HEK293 (cell line): Measurements from ENCODE around the gene S100A11.
A peak's percentile ranks its signal among the peaks of the same experiment; 100 is the strongest.

Experiments
- MEIS1 ChIP-seq: sonication (generic); formaldehyde crosslinking; IDR thresholded peaks from 2 replicates; pipeline ENCODE4 v1.8.1; 2022; ENCODE audit warnings: missing genetic modification reagents, mild to moderate bottlenecking, borderline replicate concordance
- PBX3 ChIP-seq: sonication (generic); formaldehyde crosslinking; IDR thresholded peaks from 2 replicates; pipeline ENCODE4 v1.8.1; 2022; ENCODE audit warnings: mild to moderate bottlenecking, moderate library complexity, missing genetic modification reagents
- REPIN1 ChIP-seq: fragments of 450-650 bp; formaldehyde crosslinking; IDR thresholded peaks from 2 replicates; pipeline ENCODE4 v1.5.1; 2017; ENCODE audit warnings: missing biosample characterization, missing genetic modification characterization, low read depth
- SETDB1 ChIP-seq: IDR thresholded peaks from one replicate; pipeline ENCODE4 v1.6.1; 2017; ENCODE audit warnings: mild to moderate bottlenecking, low read length, moderate library complexity, mixed read lengths; ENCODE audit not compliant: insufficient read length
- ZBTB1 ChIP-seq: fragments of 450-650 bp; formaldehyde crosslinking; IDR thresholded peaks from 2 replicates; pipeline ENCODE4 v1.5.1; 2016; ENCODE audit warnings: missing biosample characterization, missing genetic modification characterization
- ZNF114 ChIP-seq: fragments of 450-650 bp; formaldehyde crosslinking; IDR thresholded peaks from 2 replicates; pipeline ENCODE4 v1.5.0; 2017; ENCODE audit warnings: missing biosample characterization, missing genetic modification characterization
- ZNF174 ChIP-seq: fragments of 450-650 bp; formaldehyde crosslinking; IDR thresholded peaks from 2 replicates; pipeline ENCODE4 v1.5.0; 2017; ENCODE audit warnings: missing biosample characterization, mild to moderate bottlenecking, missing genetic modification characterization
- ZNF202 ChIP-seq: fragments of 450-650 bp; formaldehyde crosslinking; IDR thresholded peaks from 2 replicates; pipeline ENCODE4 v1.5.1; 2016; ENCODE audit warnings: missing biosample characterization, missing genetic modification characterization, borderline replicate concordance
- ZNF26 ChIP-seq: fragments of 450-650 bp; formaldehyde crosslinking; IDR thresholded peaks from 2 replicates; pipeline ENCODE4 v1.5.1; 2016; ENCODE audit warnings: missing biosample characterization, missing genetic modification characterization
- ZNF302 ChIP-seq: fragments of 450-650 bp; formaldehyde crosslinking; IDR thresholded peaks from 2 replicates; pipeline ENCODE4 v1.5.1; 2016; ENCODE audit warnings: missing biosample characterization, missing genetic modification characterization, low read depth
- ZNF324 ChIP-seq: fragments of 450-650 bp; formaldehyde crosslinking; IDR thresholded peaks from 2 replicates; pipeline ENCODE4 v1.5.1; 2016; ENCODE audit warnings: missing biosample characterization, missing genetic modification characterization
- ZNF354C ChIP-seq: fragments of 450-650 bp; formaldehyde crosslinking; IDR thresholded peaks from 2 replicates; pipeline ENCODE4 v1.5.1; 2016; ENCODE audit warnings: missing biosample characterization, missing genetic modification characterization, low read depth, borderline replicate concordance
- ZNF394 ChIP-seq: fragments of 450-650 bp; formaldehyde crosslinking; IDR thresholded peaks from 2 replicates; pipeline ENCODE4 v1.5.1; 2016; ENCODE audit warnings: missing biosample characterization, missing genetic modification characterization, mild to moderate bottlenecking, moderate library complexity, borderline replicate concordance
- ZNF473 ChIP-seq: fragments of 450-650 bp; formaldehyde crosslinking; IDR thresholded peaks from 2 replicates; pipeline ENCODE4 v1.5.1; 2017; ENCODE audit warnings: missing biosample characterization, missing genetic modification characterization
- ZNF48 ChIP-seq: fragments of 450-650 bp; formaldehyde crosslinking; IDR thresholded peaks from 2 replicates; pipeline ENCODE4 v1.5.1; 2016; ENCODE audit warnings: missing biosample characterization, missing genetic modification characterization
- ZNF561 ChIP-seq: fragments of 450-650 bp; IDR thresholded peaks from 2 replicates; pipeline ENCODE4 v1.5.1; 2018; ENCODE audit warnings: missing biosample characterization, missing genetic modification characterization, borderline replicate concordance
- ZNF624 ChIP-seq: fragments of 450-650 bp; formaldehyde crosslinking; IDR thresholded peaks from 2 replicates; pipeline ENCODE4 v1.5.1; 2017; ENCODE audit warnings: missing biosample characterization, missing genetic modification characterization
- ZNF704 ChIP-seq: fragments of 450-650 bp; formaldehyde crosslinking; IDR thresholded peaks from 2 replicates; pipeline ENCODE4 v1.5.1; 2016; ENCODE audit warnings: missing biosample characterization, missing genetic modification characterization
- ZNF776 ChIP-seq: fragments of 450-650 bp; formaldehyde crosslinking; IDR thresholded peaks from 2 replicates; pipeline ENCODE4 v1.5.0; 2017; ENCODE audit warnings: missing biosample characterization, missing genetic modification characterization, borderline replicate concordance
- ZNF792 ChIP-seq: fragments of 450-650 bp; formaldehyde crosslinking; IDR thresholded peaks from 2 replicates; pipeline ENCODE4 v1.5.1; 2016; ENCODE audit warnings: missing biosample characterization, missing genetic modification characterization
- ZNF837 ChIP-seq: fragments of 450-650 bp; formaldehyde crosslinking; IDR thresholded peaks from 2 replicates; pipeline ENCODE4 v1.5.1; 2016; ENCODE audit warnings: missing biosample characterization, missing genetic modification characterization
- ZSCAN16 ChIP-seq: fragments of 450-650 bp; formaldehyde crosslinking; IDR thresholded peaks from 2 replicates; pipeline ENCODE4 v1.5.1; 2016; ENCODE audit warnings: missing biosample characterization, missing genetic modification characterization
- ZSCAN30 ChIP-seq: fragments of 450-650 bp; IDR thresholded peaks from 2 replicates; pipeline ENCODE4 v1.5.1; 2018; ENCODE audit warnings: missing biosample characterization, mild to moderate bottlenecking, missing genetic modification characterization, moderate library complexity
- TF ChIP-seq, protein P1 (sequence below): fragments of 450-650 bp; formaldehyde crosslinking; IDR thresholded peaks from 2 replicates; pipeline ENCODE4 v1.5.1; 2016; ENCODE audit warnings: missing biosample characterization, missing genetic modification characterization
- TF ChIP-seq, protein P2 (sequence below): fragments of 450-650 bp; IDR thresholded peaks from 2 replicates; pipeline ENCODE4 v1.5.1; 2018; ENCODE audit warnings: missing biosample characterization, missing genetic modification characterization
- TF ChIP-seq, protein P3 (sequence below): fragments of 450-650 bp; formaldehyde crosslinking; IDR thresholded peaks from 2 replicates; pipeline ENCODE4 v1.5.1; 2016; ENCODE audit warnings: missing biosample characterization, missing genetic modification characterization
- TF ChIP-seq, protein P4 (sequence below): fragments of 450-650 bp; formaldehyde crosslinking; IDR thresholded peaks from 2 replicates; pipeline ENCODE4 v1.5.1; 2017; ENCODE audit warnings: missing biosample characterization, missing genetic modification characterization

S100A11 gene

DNA sequence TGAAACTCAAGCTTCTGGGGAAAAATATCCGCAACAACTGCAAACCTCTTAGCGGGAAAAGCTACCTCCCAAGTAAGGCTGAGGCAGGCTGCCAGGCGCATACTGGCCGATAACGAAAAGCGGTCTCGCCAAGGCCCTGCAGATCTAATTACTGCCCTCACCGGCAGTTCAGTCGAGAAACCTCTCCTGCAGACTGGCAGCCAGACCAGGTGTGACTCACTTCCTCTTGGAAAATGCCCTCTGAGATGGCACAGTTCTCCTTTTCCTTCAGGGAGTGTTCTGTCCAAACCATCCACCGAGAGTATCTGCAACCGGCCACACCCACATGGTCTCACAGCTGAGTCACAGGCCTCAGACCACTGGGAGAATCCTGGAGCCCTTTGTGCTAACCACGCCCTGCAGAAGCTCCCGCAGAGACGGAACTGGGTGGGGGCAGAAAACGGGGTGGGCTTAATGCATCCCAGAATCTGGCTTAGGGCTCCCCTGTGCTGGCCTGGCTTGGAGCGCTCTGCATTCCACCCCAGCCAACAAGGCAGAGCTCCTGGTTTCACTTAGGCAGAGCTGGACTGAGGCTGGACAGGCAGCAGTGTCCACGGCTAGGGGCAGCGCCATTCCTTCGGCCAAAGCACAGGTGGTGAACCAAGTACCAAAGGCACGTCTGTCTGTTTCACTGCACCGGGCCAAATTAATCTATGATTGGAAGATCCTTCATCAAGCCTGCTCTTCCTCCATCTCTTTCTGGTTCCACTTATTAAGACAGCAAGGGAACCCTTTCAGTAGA is 44.3 kb downstream of the S100A11 start (continued):
- TF ChIP-seq ZNF561: no peak
- TF ChIP-seq, protein P1, sequence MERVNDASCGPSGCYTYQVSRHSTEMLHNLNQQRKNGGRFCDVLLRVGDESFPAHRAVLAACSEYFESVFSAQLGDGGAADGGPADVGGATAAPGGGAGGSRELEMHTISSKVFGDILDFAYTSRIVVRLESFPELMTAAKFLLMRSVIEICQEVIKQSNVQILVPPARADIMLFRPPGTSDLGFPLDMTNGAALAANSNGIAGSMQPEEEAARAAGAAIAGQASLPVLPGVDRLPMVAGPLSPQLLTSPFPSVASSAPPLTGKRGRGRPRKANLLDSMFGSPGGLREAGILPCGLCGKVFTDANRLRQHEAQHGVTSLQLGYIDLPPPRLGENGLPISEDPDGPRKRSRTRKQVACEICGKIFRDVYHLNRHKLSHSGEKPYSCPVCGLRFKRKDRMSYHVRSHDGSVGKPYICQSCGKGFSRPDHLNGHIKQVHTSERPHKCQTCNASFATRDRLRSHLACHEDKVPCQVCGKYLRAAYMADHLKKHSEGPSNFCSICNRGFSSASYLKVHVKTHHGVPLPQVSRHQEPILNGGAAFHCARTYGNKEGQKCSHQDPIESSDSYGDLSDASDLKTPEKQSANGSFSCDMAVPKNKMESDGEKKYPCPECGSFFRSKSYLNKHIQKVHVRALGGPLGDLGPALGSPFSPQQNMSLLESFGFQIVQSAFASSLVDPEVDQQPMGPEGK (tag by site-specific recombination): peak; percentile 83
- no peak for TF ChIP-seq ZNF776
- TF ChIP-seq ZNF324 (tag by site-specific recombination): no peak
- no peak for TF ChIP-seq ZNF792 (tag by site-specific recombination)
- no peak for TF ChIP-seq ZNF202 (tag by site-specific recombination)
- TF ChIP-seq, protein P2, sequence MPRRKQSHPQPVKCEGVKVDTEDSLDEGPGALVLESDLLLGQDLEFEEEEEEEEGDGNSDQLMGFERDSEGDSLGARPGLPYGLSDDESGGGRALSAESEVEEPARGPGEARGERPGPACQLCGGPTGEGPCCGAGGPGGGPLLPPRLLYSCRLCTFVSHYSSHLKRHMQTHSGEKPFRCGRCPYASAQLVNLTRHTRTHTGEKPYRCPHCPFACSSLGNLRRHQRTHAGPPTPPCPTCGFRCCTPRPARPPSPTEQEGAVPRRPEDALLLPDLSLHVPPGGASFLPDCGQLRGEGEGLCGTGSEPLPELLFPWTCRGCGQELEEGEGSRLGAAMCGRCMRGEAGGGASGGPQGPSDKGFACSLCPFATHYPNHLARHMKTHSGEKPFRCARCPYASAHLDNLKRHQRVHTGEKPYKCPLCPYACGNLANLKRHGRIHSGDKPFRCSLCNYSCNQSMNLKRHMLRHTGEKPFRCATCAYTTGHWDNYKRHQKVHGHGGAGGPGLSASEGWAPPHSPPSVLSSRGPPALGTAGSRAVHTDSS: 0 out of 2 replicates have a peak, but pooled peaks have one; percentile 42
- no peak for TF ChIP-seq SETDB1
- TF ChIP-seq ZNF624 (tag by site-specific recombination): no peak
- peak; percentile 70; the same call in 1 of the 2 replicates for TF ChIP-seq ZNF394 (tag by site-specific recombination)
- no peak for TF ChIP-seq ZNF473 (tag by site-specific recombination)
- TF ChIP-seq ZNF704 (tag by site-specific recombination): no peak
- no peak for TF ChIP-seq REPIN1
- no peak for TF ChIP-seq ZNF48 (tag by site-specific recombination)
- no peak for TF ChIP-seq ZNF26 (tag by site-specific recombination)
- no peak for TF ChIP-seq ZNF302
- TF ChIP-seq ZNF114 (tag by site-specific recombination): no peak
- TF ChIP-seq MEIS1: no peak
- TF ChIP-seq ZNF174 (tag by site-specific recombination): no peak
- TF ChIP-seq ZNF837 (tag by site-specific recombination): no peak
- TF ChIP-seq, protein P3, sequence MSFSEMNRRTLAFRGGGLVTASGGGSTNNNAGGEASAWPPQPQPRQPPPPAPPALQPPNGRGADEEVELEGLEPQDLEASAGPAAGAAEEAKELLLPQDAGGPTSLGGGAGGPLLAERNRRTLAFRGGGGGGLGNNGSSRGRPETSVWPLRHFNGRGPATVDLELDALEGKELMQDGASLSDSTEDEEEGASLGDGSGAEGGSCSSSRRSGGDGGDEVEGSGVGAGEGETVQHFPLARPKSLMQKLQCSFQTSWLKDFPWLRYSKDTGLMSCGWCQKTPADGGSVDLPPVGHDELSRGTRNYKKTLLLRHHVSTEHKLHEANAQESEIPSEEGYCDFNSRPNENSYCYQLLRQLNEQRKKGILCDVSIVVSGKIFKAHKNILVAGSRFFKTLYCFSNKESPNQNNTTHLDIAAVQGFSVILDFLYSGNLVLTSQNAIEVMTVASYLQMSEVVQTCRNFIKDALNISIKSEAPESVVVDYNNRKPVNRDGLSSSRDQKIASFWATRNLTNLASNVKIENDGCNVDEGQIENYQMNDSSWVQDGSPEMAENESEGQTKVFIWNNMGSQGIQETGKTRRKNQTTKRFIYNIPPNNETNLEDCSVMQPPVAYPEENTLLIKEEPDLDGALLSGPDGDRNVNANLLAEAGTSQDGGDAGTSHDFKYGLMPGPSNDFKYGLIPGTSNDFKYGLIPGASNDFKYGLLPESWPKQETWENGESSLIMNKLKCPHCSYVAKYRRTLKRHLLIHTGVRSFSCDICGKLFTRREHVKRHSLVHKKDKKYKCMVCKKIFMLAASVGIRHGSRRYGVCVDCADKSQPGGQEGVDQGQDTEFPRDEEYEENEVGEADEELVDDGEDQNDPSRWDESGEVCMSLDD (tag by site-specific recombination): no peak
- no peak for TF ChIP-seq ZSCAN30 (tag by site-specific recombination)
- TF ChIP-seq, protein P4, sequence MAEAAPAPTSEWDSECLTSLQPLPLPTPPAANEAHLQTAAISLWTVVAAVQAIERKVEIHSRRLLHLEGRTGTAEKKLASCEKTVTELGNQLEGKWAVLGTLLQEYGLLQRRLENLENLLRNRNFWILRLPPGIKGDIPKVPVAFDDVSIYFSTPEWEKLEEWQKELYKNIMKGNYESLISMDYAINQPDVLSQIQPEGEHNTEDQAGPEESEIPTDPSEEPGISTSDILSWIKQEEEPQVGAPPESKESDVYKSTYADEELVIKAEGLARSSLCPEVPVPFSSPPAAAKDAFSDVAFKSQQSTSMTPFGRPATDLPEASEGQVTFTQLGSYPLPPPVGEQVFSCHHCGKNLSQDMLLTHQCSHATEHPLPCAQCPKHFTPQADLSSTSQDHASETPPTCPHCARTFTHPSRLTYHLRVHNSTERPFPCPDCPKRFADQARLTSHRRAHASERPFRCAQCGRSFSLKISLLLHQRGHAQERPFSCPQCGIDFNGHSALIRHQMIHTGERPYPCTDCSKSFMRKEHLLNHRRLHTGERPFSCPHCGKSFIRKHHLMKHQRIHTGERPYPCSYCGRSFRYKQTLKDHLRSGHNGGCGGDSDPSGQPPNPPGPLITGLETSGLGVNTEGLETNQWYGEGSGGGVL (tag by site-specific recombination): peak; percentile 11; the same call in 1 of the 2 replicates
- no peak for TF ChIP-seq PBX3 (CRISPR knock-in tag)
- TF ChIP-seq ZNF354C (tag by site-specific recombination): no peak
- TF ChIP-seq ZSCAN16 (tag by site-specific recombination): no peak
- no peak for TF ChIP-seq ZBTB1 (tag by site-specific recombination)
